Measurements from ENCODE around the gene NOL6.
"Not testable (repeated sequence)": the region's sequence is repeated elsewhere in the genome, so short reads cannot be mapped to it uniquely, and the experiment has no call there.

NOL6 gene

GRCh38 chr9:33425128-33425533 lies 48.6 kb downstream of the NOL6 start:
- H3K4me1 ChIP-seq (ENCODE audit: control insufficient read depth, low read depth, low read length), result no peaks in the 10 kb centered on the region
- no peak overlapping the region for H3K27ac ChIP-seq (ENCODE audit: low read length)
- no peak overlapping the region for H3K9ac ChIP-seq (ENCODE audit: low read length)
- no peaks in the 10 kb centered on the region for H3K27me3 ChIP-seq (ENCODE audit: control insufficient read depth, insufficient read depth, low read length)
- H3K4me3 ChIP-seq (ENCODE audit: low read length), result no peak overlapping the region
- H3K36me3 ChIP-seq (ENCODE audit: control insufficient read depth, low read depth, low read length), result no peaks in the 10 kb centered on the region
- H3K9me3 ChIP-seq (ENCODE audit: control insufficient read depth, low read depth, low read length), result no peaks in the 10 kb centered on the region

- not testable (repeated sequence) for H3K36me3 ChIP-seq (ENCODE audit: control insufficient read depth, low read depth, low read length); H3K9ac ChIP-seq (ENCODE audit: low read length); H3K9me3 ChIP-seq (ENCODE audit: control insufficient read depth, low read depth, low read length); H3K4me1 ChIP-seq (ENCODE audit: control insufficient read depth, low read depth, low read length); H3K27ac ChIP-seq (ENCODE audit: low read length); H3K27me3 ChIP-seq (ENCODE audit: control insufficient read depth, insufficient read depth, low read length); H3K4me3 ChIP-seq (ENCODE audit: low read length)
These were observed 49.2 kb downstream of the NOL6 start for GRCh38 chr9:33424492-33424891.

GRCh38 chr9:33424043-33424442 lies 49.7 kb downstream of the NOL6 start:
- H3K4me1 ChIP-seq (ENCODE audit: control insufficient read depth, low read depth, low read length); H3K36me3 ChIP-seq (ENCODE audit: control insufficient read depth, low read depth, low read length); H3K4me3 ChIP-seq (ENCODE audit: low read length); H3K9me3 ChIP-seq (ENCODE audit: control insufficient read depth, low read depth, low read length); H3K27me3 ChIP-seq (ENCODE audit: control insufficient read depth, insufficient read depth, low read length); H3K27ac ChIP-seq (ENCODE audit: low read length); H3K9ac ChIP-seq (ENCODE audit: low read length): not testable (repeated sequence)

GRCh38 chr9:33419708-33420303 lies 53.9 kb downstream of the NOL6 start:
- H3K9me3 ChIP-seq (ENCODE audit: control insufficient read depth, low read depth, low read length), result no peaks in the 10 kb centered on the region
- H3K27me3 ChIP-seq (ENCODE audit: control insufficient read depth, insufficient read depth, low read length), result no peaks in the 10 kb centered on the region
- no peak overlapping the region for H3K9ac ChIP-seq (ENCODE audit: low read length)
- peaks cover 3% of the 10 kb centered on the region for H3K4me1 ChIP-seq (ENCODE audit: control insufficient read depth, low read depth, low read length)
- no peak overlapping the region for H3K27ac ChIP-seq (ENCODE audit: low read length)
- H3K36me3 ChIP-seq (ENCODE audit: control insufficient read depth, low read depth, low read length), result no peaks in the 10 kb centered on the region
- H3K4me3 ChIP-seq (ENCODE audit: low read length), result no peak overlapping the region

- no peak overlapping the region for H3K27ac ChIP-seq (ENCODE audit: low read length)
- H3K4me3 ChIP-seq (ENCODE audit: low read length), result no peak overlapping the region
- H3K27me3 ChIP-seq (ENCODE audit: control insufficient read depth, insufficient read depth, low read length), result no peaks in the 10 kb centered on the region
These were observed 55.6 kb downstream of the NOL6 start for GRCh38 chr9:33418090-33418489.

GRCh38 chr9:33416996-33417395 lies 56.7 kb downstream of the NOL6 start:
- H3K9ac ChIP-seq (ENCODE audit: low read length), result no peak overlapping the region
- H3K9me3 ChIP-seq (ENCODE audit: control insufficient read depth, low read depth, low read length), result no peaks in the 10 kb centered on the region
- no peaks in the 10 kb centered on the region for H3K27me3 ChIP-seq (ENCODE audit: control insufficient read depth, insufficient read depth, low read length)
- no peak overlapping the region for H3K4me3 ChIP-seq (ENCODE audit: low read length)
- peaks cover 3% of the 10 kb centered on the region for H3K4me1 ChIP-seq (ENCODE audit: control insufficient read depth, low read depth, low read length)
- H3K27ac ChIP-seq (ENCODE audit: low read length), result no peak overlapping the region
- H3K36me3 ChIP-seq (ENCODE audit: control insufficient read depth, low read depth, low read length), result no peaks in the 10 kb centered on the region

More at GRCh38 chr9:33418090-33418489, 55.6 kb downstream of the NOL6 start:
- no peak overlapping the region for H3K9ac ChIP-seq (ENCODE audit: low read length)
- no peaks in the 10 kb centered on the region for H3K36me3 ChIP-seq (ENCODE audit: control insufficient read depth, low read depth, low read length)
- no peaks in the 10 kb centered on the region for H3K9me3 ChIP-seq (ENCODE audit: control insufficient read depth, low read depth, low read length)
- H3K4me1 ChIP-seq (ENCODE audit: control insufficient read depth, low read depth, low read length), result peaks cover 3% of the 10 kb centered on the region

- no peak overlapping the region for H3K9ac ChIP-seq (ENCODE audit: low read length)
- H3K27me3 ChIP-seq (ENCODE audit: control insufficient read depth, insufficient read depth, low read length), result no peaks in the 10 kb centered on the region
- no peak overlapping the region for H3K4me3 ChIP-seq (ENCODE audit: low read length)
- no peak overlapping the region for H3K27ac ChIP-seq (ENCODE audit: low read length)
- no peaks in the 10 kb centered on the region for H3K9me3 ChIP-seq (ENCODE audit: control insufficient read depth, low read depth, low read length)
- H3K36me3 ChIP-seq (ENCODE audit: control insufficient read depth, low read depth, low read length), result no peaks in the 10 kb centered on the region
- H3K4me1 ChIP-seq (ENCODE audit: control insufficient read depth, low read depth, low read length), result peaks cover 3% of the 10 kb centered on the region
These were observed 58.2 kb downstream of the NOL6 start for GRCh38 chr9:33415501-33416038.

GRCh38 chr9:33414889-33415500 lies 58.7 kb downstream of the NOL6 start:
- no peak overlapping the region for H3K27ac ChIP-seq (ENCODE audit: low read length)
- H3K9ac ChIP-seq (ENCODE audit: low read length), result no peak overlapping the region
- H3K36me3 ChIP-seq (ENCODE audit: control insufficient read depth, low read depth, low read length), result no peaks in the 10 kb centered on the region

GRCh38 chr9:33414268-33414667 lies 59.5 kb downstream of the NOL6 start:
- no peak overlapping the region for H3K27ac ChIP-seq (ENCODE audit: low read length)
- H3K9ac ChIP-seq (ENCODE audit: low read length), result no peak overlapping the region
- H3K36me3 ChIP-seq (ENCODE audit: control insufficient read depth, low read depth, low read length), result no peaks in the 10 kb centered on the region
- peaks cover 3% of the 10 kb centered on the region for H3K4me1 ChIP-seq (ENCODE audit: control insufficient read depth, low read depth, low read length)
- H3K27me3 ChIP-seq (ENCODE audit: control insufficient read depth, insufficient read depth, low read length), result no peaks in the 10 kb centered on the region
- no peak overlapping the region for H3K4me3 ChIP-seq (ENCODE audit: low read length)
- no peaks in the 10 kb centered on the region for H3K9me3 ChIP-seq (ENCODE audit: control insufficient read depth, low read depth, low read length)

More at GRCh38 chr9:33414889-33415500, 58.7 kb downstream of the NOL6 start:
- H3K27me3 ChIP-seq (ENCODE audit: control insufficient read depth, insufficient read depth, low read length), result no peaks in the 10 kb centered on the region
- peaks cover 3% of the 10 kb centered on the region for H3K4me1 ChIP-seq (ENCODE audit: control insufficient read depth, low read depth, low read length)
- no peak overlapping the region for H3K4me3 ChIP-seq (ENCODE audit: low read length)
- no peaks in the 10 kb centered on the region for H3K9me3 ChIP-seq (ENCODE audit: control insufficient read depth, low read depth, low read length)

All from iPS-18a (cell line).